ENCODE measurements around the gene MAP3K8.
"Not testable (repeated sequence)": the region's sequence is repeated elsewhere in the genome, so short reads cannot be mapped to it uniquely, and the experiment has no call there.

MAP3K8 gene

GRCh38 chr10:30448092-30448491 is 14.1 kb downstream of the MAP3K8 start:
- H3K4me3 ChIP-seq (ENCODE audit: low read length), result no peak overlapping the region
- no peak for TF ChIP-seq ZNF274 (IDR thresholded peaks at IDR 0.05; ENCODE audit: low read depth, low read length)

GRCh38 chr10:30453764-30454527 is 20.0 kb downstream of the MAP3K8 start:
- no peak overlapping the region for H3K4me3 ChIP-seq (ENCODE audit: low read length)
- TF ChIP-seq ZNF274 (IDR thresholded peaks at IDR 0.05; ENCODE audit: low read depth, low read length), result no peak

- no peak overlapping the region for H3K4me3 ChIP-seq (ENCODE audit: low read length)
- no peak for TF ChIP-seq ZNF274 (IDR thresholded peaks at IDR 0.05; ENCODE audit: low read depth, low read length)
Measured at GRCh38 chr10:30454744-30455510, 20.9 kb downstream of the MAP3K8 start.

GRCh38 chr10:30455816-30456215 is 21.8 kb downstream of the MAP3K8 start:
- no peak overlapping the region; the same call in 1 of the 2 replicates for H3K4me3 ChIP-seq (ENCODE audit: low read length)
- TF ChIP-seq ZNF274 (IDR thresholded peaks at IDR 0.05; ENCODE audit: low read depth, low read length), result no peak

- no peak overlapping the region; the same call in 1 of the 2 replicates for H3K4me3 ChIP-seq (ENCODE audit: low read length)
Measured at GRCh38 chr10:30456266-30456665, 22.3 kb downstream of the MAP3K8 start.

GRCh38 chr10:30459283-30459682 is 25.3 kb downstream of the MAP3K8 start:
- H3K4me3 ChIP-seq (ENCODE audit: low read length), result no peak overlapping the region
- no peak for TF ChIP-seq ZNF274 (IDR thresholded peaks at IDR 0.05; ENCODE audit: low read depth, low read length)

More at GRCh38 chr10:30456266-30456665, 22.3 kb downstream of the MAP3K8 start:
- TF ChIP-seq ZNF274 (IDR thresholded peaks at IDR 0.05; ENCODE audit: low read depth, low read length), result no peak

GRCh38 chr10:30460121-30460520 is 26.1 kb downstream of the MAP3K8 start:
- TF ChIP-seq ZNF274 (IDR thresholded peaks at IDR 0.05; ENCODE audit: low read depth, low read length), result no peak
- no peak overlapping the region for H3K4me3 ChIP-seq (ENCODE audit: low read length)

GRCh38 chr10:30462513-30462912 is 28.5 kb downstream of the MAP3K8 start:
- TF ChIP-seq ZNF274 (IDR thresholded peaks at IDR 0.05; ENCODE audit: low read depth, low read length), result no peak
- no peak overlapping the region for H3K4me3 ChIP-seq (ENCODE audit: low read length)

- no peak overlapping the region for H3K4me3 ChIP-seq (ENCODE audit: low read length)
- no peak for TF ChIP-seq ZNF274 (IDR thresholded peaks at IDR 0.05; ENCODE audit: low read depth, low read length)
Measured at GRCh38 chr10:30463944-30464451, 30.0 kb downstream of the MAP3K8 start.

- TF ChIP-seq ZNF274 (IDR thresholded peaks at IDR 0.05; ENCODE audit: low read depth, low read length), result no peak
- H3K4me3 ChIP-seq (ENCODE audit: low read length), result no peak overlapping the region
Measured at GRCh38 chr10:30464675-30465074, 30.7 kb downstream of the MAP3K8 start.

- TF ChIP-seq ZNF274 (IDR thresholded peaks at IDR 0.05; ENCODE audit: low read depth, low read length), result no peak
- no peak overlapping the region for H3K4me3 ChIP-seq (ENCODE audit: low read length)
Measured at GRCh38 chr10:30466445-30466844, 32.5 kb downstream of the MAP3K8 start.

GRCh38 chr10:30467651-30468338 is 33.8 kb downstream of the MAP3K8 start:
- peak overlapping the region; percentile 20; the same call in 1 of the 2 replicates for H3K4me3 ChIP-seq (ENCODE audit: low read length)
- no peak for TF ChIP-seq ZNF274 (IDR thresholded peaks at IDR 0.05; ENCODE audit: low read depth, low read length)

GRCh38 chr10:30472414-30473155 is 38.6 kb downstream of the MAP3K8 start:
- no peak overlapping the region for H3K4me3 ChIP-seq (ENCODE audit: low read length)
- no peak for TF ChIP-seq ZNF274 (IDR thresholded peaks at IDR 0.05; ENCODE audit: low read depth, low read length)

GRCh38 chr10:30475515-30475914 is 41.5 kb downstream of the MAP3K8 start:
- not testable (repeated sequence) for H3K4me3 ChIP-seq (ENCODE audit: low read length)
